GM13976 (cell line): ENCODE data around the gene LIG1.
A peak's percentile ranks its signal among the peaks of the same experiment; 100 is the strongest.

ENCODE experiments used
- DNase-seq: peaks from one replicate; pipeline ENCODE4 v3.0.0; 2012; ENCODE audit warnings: low spot score
- in situ Hi-C: fragments of 300-500 bp; cut with MboI; formaldehyde crosslinking; loops from one replicate; pipeline ENCODE4 v1.12.0; 2022; ENCODE audit warnings: low sequenced_read_pairs, mixed read lengths, inconsistent platforms; ENCODE audit not compliant: unreplicated experiment
- TF ChIP-seq, protein P1 (sequence below): IDR thresholded peaks from 2 replicates; pipeline ENCODE4 v1.5.1; 2012; ENCODE audit warnings: borderline replicate concordance, mild to moderate bottlenecking; ENCODE audit not compliant: insufficient read depth; ENCODE audit errors: extremely low read depth, missing control alignments, control extremely low read depth

LIG1 gene

DNA sequence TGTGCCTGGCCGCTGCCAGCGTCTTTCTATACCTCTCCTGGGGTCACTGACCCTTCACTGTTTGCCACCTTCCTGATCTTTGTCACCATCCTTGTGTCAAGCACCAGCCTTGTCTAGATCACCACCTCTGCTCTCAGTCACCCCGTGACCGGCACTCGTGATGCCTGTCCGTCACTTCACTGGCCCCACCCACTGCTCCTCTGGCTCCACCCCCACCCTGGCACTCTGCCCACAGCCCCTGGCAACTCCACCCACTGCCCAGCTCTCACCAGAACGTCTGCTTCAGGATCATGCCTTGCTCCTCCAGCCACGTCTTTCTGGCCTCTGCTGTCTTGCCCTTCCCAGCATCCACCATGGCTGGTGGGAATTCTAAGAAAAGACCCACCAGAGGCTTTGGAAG, 34.7 kb downstream of the LIG1 start:
- TF ChIP-seq, protein P1, sequence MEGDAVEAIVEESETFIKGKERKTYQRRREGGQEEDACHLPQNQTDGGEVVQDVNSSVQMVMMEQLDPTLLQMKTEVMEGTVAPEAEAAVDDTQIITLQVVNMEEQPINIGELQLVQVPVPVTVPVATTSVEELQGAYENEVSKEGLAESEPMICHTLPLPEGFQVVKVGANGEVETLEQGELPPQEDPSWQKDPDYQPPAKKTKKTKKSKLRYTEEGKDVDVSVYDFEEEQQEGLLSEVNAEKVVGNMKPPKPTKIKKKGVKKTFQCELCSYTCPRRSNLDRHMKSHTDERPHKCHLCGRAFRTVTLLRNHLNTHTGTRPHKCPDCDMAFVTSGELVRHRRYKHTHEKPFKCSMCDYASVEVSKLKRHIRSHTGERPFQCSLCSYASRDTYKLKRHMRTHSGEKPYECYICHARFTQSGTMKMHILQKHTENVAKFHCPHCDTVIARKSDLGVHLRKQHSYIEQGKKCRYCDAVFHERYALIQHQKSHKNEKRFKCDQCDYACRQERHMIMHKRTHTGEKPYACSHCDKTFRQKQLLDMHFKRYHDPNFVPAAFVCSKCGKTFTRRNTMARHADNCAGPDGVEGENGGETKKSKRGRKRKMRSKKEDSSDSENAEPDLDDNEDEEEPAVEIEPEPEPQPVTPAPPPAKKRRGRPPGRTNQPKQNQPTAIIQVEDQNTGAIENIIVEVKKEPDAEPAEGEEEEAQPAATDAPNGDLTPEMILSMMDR: no peak
- DNase-seq: no peak
- in situ Hi-C loops: no loop called here

- TF ChIP-seq, protein P1: no peak
- in situ Hi-C loops: no loop called here
- no peak for DNase-seq
Measured at GRCh38 chr19:48133094-48133493, 37.0 kb downstream of the LIG1 start.

GRCh38 chr19:48127561-48127960, 42.6 kb downstream of the LIG1 start:
- in situ Hi-C loops: no loop called here
- no peak for DNase-seq
- TF ChIP-seq, protein P1: no peak

DNA sequence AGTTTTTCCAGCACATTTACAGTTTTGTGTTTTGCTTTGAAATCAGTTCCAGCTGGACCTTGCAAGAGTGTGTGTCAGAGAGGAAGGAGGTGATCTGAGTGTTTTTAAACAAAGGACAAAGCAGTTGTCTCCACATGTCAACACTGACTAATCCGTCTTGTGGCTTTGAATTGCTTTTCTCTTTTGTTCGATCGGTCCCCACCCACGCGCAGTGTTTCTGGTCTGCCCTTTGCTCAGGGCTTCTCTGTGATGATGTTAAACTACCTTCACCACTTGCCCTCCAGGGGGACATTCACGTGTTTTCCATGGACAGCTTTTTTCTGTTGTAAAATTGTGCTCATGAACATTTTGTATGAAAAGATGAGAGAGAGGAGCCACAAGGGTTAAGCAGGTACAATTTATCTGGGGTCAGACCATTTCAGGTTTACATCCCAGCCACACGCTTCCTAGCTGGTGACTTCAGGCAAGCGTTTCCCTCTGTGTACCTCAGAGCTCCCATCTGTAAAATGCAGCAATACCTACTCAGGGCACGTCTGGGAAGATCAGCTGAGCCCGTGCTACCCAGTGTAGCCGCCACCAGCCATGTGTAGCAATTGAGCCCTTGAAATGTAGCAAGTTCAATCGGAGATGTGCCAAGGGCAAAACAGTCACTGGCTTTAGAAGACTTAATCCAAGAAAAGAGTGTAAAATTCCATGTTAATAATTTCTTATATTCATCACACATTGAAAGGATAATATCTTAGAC, 46.1 kb downstream of the LIG1 start:
- in situ Hi-C loops: no loop called here
- DNase-seq: peak; percentile 68
- TF ChIP-seq, protein P1: no peak

DNA sequence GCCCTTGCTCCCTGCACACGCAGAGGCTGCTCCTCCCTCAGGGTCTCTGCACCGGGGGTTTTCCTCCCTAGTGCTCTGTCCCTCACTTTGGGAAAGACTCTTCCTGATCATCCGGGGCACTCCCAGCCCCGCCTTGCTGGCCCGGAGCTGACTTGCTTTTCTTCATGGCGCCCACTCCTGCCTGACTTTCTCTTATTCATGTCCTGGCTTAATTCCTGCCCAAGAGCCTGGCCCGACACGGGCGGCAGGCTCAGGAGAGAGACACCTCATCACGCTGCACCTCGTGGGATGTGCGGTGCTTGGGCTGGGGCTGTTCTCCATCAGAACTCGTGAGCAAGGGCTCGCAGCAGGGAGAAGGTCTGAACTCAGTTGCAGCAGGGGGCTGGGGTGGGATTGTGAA, 47.7 kb downstream of the LIG1 start:
- TF ChIP-seq, protein P1: no peak
- no peak for DNase-seq
- in situ Hi-C loops: no loop called here

DNA sequence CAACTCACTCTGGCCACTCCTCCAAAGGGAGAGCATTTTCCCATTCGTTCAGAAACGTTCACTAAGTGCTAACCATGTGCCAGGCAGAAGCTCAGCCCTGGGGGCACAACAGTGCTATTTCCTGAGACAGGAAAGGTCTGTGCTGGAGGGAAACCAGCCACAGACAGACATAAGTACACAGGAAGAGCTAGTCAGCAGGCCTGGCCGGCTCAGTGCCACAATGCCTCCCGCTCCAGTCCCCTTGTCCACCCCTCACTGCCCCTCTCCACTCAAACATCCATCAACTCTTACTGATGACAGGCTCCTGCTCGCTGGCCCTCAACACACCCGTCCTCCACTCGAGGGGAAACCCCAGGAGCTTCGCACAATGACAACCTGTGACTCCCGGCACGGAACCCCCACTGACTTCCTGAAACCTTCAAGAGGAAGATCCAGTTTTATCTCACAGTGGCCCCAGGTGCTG, 48.2 kb downstream of the LIG1 start:
- TF ChIP-seq, protein P1: no peak
- in situ Hi-C loops: no loop called here

More for the DNA sequence above, 48.2 kb downstream of the LIG1 start:
- DNase-seq: peak; percentile 82
